Mesenchymal stem cell (in vitro differentiated cells and primary cell): ENCODE data around the gene LMNA.

Experiments used
- DNase-seq: peaks from one replicate; pipeline ENCODE4 v3.0.0-alpha.2; 2013
- H2AFZ ChIP-seq: one replicate; pipeline ENCODE4 v1.6.1; 2013; ENCODE audit warnings: low read depth, mild to moderate bottlenecking, control low read depth, inconsistent platforms, low read length, moderate library complexity
- H2AK5ac ChIP-seq: 2 replicates; pipeline ENCODE4 v1.6.1; 2013; ENCODE audit warnings: low read length, moderate library complexity, mild to moderate bottlenecking, inconsistent platforms; ENCODE audit not compliant: severe bottlenecking
- H2BK120ac ChIP-seq: one replicate; pipeline ENCODE4 v1.6.1; 2013; ENCODE audit warnings: low read depth, mild to moderate bottlenecking, inconsistent platforms, low read length, moderate library complexity
- H2BK12ac ChIP-seq, 2 experiments: one replicate each; pipeline ENCODE4 v1.6.1; 2013; ENCODE audit warnings: inconsistent platforms in 2 of 2, low read length in 2 of 2, mild to moderate bottlenecking in 2 of 2, moderate library complexity in 2 of 2, control low read depth in 1 of 2
- H2BK15ac ChIP-seq: one replicate; pipeline ENCODE4 v1.6.1; 2013; ENCODE audit warnings: mild to moderate bottlenecking, low read depth, inconsistent platforms; ENCODE audit not compliant: poor library complexity, severe bottlenecking
- H2BK5ac ChIP-seq: 2 replicates; pipeline ENCODE4 v1.6.1; 2013; ENCODE audit warnings: low read depth, mild to moderate bottlenecking, low read length, control low read depth, inconsistent platforms; ENCODE audit not compliant: poor library complexity, severe bottlenecking
- H3K14ac ChIP-seq, 2 experiments: one replicate each; pipeline ENCODE4 v1.6.1; 2013; ENCODE audit warnings: inconsistent platforms in 2 of 2, low read length in 2 of 2, control low read depth in 1 of 2, mild to moderate bottlenecking in 1 of 2, moderate library complexity in 1 of 2
- H3K18ac ChIP-seq, 2 experiments: one replicate each; pipeline ENCODE4 v1.6.1; 2013; ENCODE audit warnings: inconsistent platforms in 2 of 2, low read length in 2 of 2, control low read depth in 1 of 2, low read depth in 1 of 2, mild to moderate bottlenecking in 1 of 2
- H3K23ac ChIP-seq, 2 experiments: one replicate each; pipeline ENCODE4 v1.6.1; 2013; ENCODE audit warnings: inconsistent platforms in 2 of 2, low read length in 2 of 2, mild to moderate bottlenecking in 2 of 2, moderate library complexity in 2 of 2, control low read depth in 1 of 2
- H3K27ac ChIP-seq: 2 replicates; pipeline ENCODE4 v1.5.1; 2013; ENCODE audit warnings: mild to moderate bottlenecking, moderate library complexity, low read length, control low read depth, inconsistent platforms; ENCODE audit not compliant: poor library complexity, severe bottlenecking
- H3K27me3 ChIP-seq, 2 experiments: 2 replicates each; pipeline versions ENCODE4 v1.6.1 to v1.7.0; 2013; ENCODE audit warnings: low read length in 2 of 2, mild to moderate bottlenecking in 2 of 2, moderate library complexity in 2 of 2, control low read depth in 1 of 2, inconsistent platforms in 1 of 2; ENCODE audit not compliant: control insufficient read depth in 1 of 2, insufficient read depth in 1 of 2
- H3K36me3 ChIP-seq, 2 experiments: 2 replicates each; pipeline versions ENCODE4 v1.6.1 to v1.7.0; 2013; ENCODE audit warnings: low read length in 2 of 2, control low read depth in 1 of 2, inconsistent platforms in 1 of 2, low read depth in 1 of 2, mild to moderate bottlenecking in 1 of 2; ENCODE audit not compliant: insufficient read depth in 2 of 2, control insufficient read depth in 1 of 2
- H3K4ac ChIP-seq, 2 experiments: one replicate each; pipeline ENCODE4 v1.6.1; 2013; ENCODE audit warnings: inconsistent platforms in 2 of 2, low read length in 2 of 2, mild to moderate bottlenecking in 2 of 2, moderate library complexity in 2 of 2, control low read depth in 1 of 2, low read depth in 1 of 2
- H3K4me1 ChIP-seq: 2 replicates; pipeline ENCODE4 v1.6.1; 2013; ENCODE audit warnings: low read depth, low read length, control low read depth; ENCODE audit not compliant: control insufficient read depth, insufficient read depth
- H3K4me2 ChIP-seq: 2 replicates; pipeline ENCODE4 v1.6.1; 2013; ENCODE audit warnings: low read length, mild to moderate bottlenecking, inconsistent platforms; ENCODE audit not compliant: poor library complexity, severe bottlenecking
- H3K4me3 ChIP-seq, 2 experiments: 2 replicates each; pipeline versions ENCODE4 v1.5.1 to v1.7.0; 2013; ENCODE audit warnings: low read length in 2 of 2, mild to moderate bottlenecking in 2 of 2, control low read depth in 1 of 2, low read depth in 1 of 2; ENCODE audit not compliant: insufficient read depth in 1 of 2
- H3K79me1 ChIP-seq: replicated peaks from 2 replicates; pipeline ENCODE4 v1.6.1; 2013; ENCODE audit warnings: mild to moderate bottlenecking, control low read depth, low read length, inconsistent platforms; ENCODE audit not compliant: poor library complexity, severe bottlenecking
- H3K9ac ChIP-seq: 2 replicates; pipeline ENCODE4 v1.7.0; 2013; ENCODE audit warnings: mild to moderate bottlenecking, low read length, moderate library complexity
- H3K9me3 ChIP-seq: 2 replicates; pipeline ENCODE4 v1.7.0; 2013; ENCODE audit warnings: mild to moderate bottlenecking, low read length; ENCODE audit not compliant: control insufficient read depth
- H4K8ac ChIP-seq: one replicate; pipeline ENCODE4 v1.6.1; 2013; ENCODE audit warnings: inconsistent platforms, mild to moderate bottlenecking, low read length, moderate library complexity
- H4K91ac ChIP-seq: one replicate; pipeline ENCODE4 v1.6.1; 2013; ENCODE audit warnings: mild to moderate bottlenecking, low read length, inconsistent platforms
- WGBS: methylation state at CpG from one replicate; pipeline ENCODE4 v1.1.7; 2013; ENCODE audit warnings: mixed read lengths; 5-methylcytosine and 5-hydroxymethylcytosine counted together

Gene LMNA

GRCh38 chr1:156160743-156161171 is 46.2 kb downstream of the LMNA start:
- Histone ChIP-seq H3K27me3 (peaks cover 0 to 20% of the 10 kb centered on the region in 2 experiments), H4K91ac (peak overlapping the region; percentile 20), H2AK5ac (no peak overlapping the region), H2BK120ac (no peak overlapping the region), H3K79me1 (no peaks in the 10 kb centered on the region), H2BK5ac (no peak overlapping the region), H3K9ac (peak overlapping the region; percentile 73), H2AFZ (peak overlapping the region; percentile 78), H3K4me1 (peaks cover 22% of the 10 kb centered on the region), H3K23ac (peak overlapping the region in 1 of 2 experiments; percentile 29), H4K8ac (peak overlapping the region; percentile 67), H2BK15ac (no peak overlapping the region), H3K14ac (peak overlapping the region in 1 of 2 experiments; percentile 89), H2BK12ac (peak overlapping the region in 1 of 2 experiments; percentile 96), H3K18ac (peak overlapping the region in 1 of 2 experiments; percentile 91), H3K4ac (peak overlapping the region in 1 of 2 experiments; percentile 84), H3K4me3 (peak overlapping the region in 1 of 2 experiments; percentile 46), H3K4me2 (peak overlapping the region; percentile 55), H3K27ac (no peak overlapping the region), H3K36me3 (no peaks in the 10 kb centered on the region), H3K9me3 (no peaks in the 10 kb centered on the region)
- peak; percentile 75 for DNase-seq
- WGBS, result 11% methylated on average over 13 of the region's 22 CpGs

GRCh38 chr1:156162430-156163037 is 48.0 kb downstream of the LMNA start:
- Histone ChIP-seq H2AK5ac (peak overlapping the region; percentile 44), H2BK5ac (no peak overlapping the region), H3K23ac (no peak overlapping the region), H2AFZ (peak overlapping the region; percentile 1), H3K4me2 (no peak overlapping the region), H4K8ac (no peak overlapping the region), H3K79me1 (no peaks in the 10 kb centered on the region), H4K91ac (no peak overlapping the region), H2BK120ac (no peak overlapping the region), H2BK12ac (no peak overlapping the region), H3K4ac (peak overlapping the region in 1 of 2 experiments; percentile 44), H3K4me3 (no peak overlapping the region), H3K4me1 (peaks cover 22% of the 10 kb centered on the region), H3K14ac (no peak overlapping the region), H3K27me3 (peaks cover 0 to 11% of the 10 kb centered on the region in 2 experiments), H3K9ac (no peak overlapping the region), H3K9me3 (no peaks in the 10 kb centered on the region), H3K27ac (no peak overlapping the region), H3K18ac (no peak overlapping the region), H3K36me3 (no peaks in the 10 kb centered on the region), H2BK15ac (peak overlapping the region; percentile 70)
- WGBS, result 84% methylated on average over 5 of the region's 5 CpGs
- DNase-seq, result peak; percentile 24

GRCh38 chr1:156163712-156164111 is 49.2 kb downstream of the LMNA start:
- Histone ChIP-seq H4K91ac (no peak overlapping the region), H2BK5ac (no peak overlapping the region), H2BK12ac (no peak overlapping the region), H3K23ac (no peak overlapping the region), H3K36me3 (no peaks in the 10 kb centered on the region), H3K9ac (no peak overlapping the region), H2BK15ac (no peak overlapping the region), H3K79me1 (no peaks in the 10 kb centered on the region), H3K4ac (no peak overlapping the region), H2BK120ac (no peak overlapping the region), H2AK5ac (no peak overlapping the region), H3K9me3 (no peaks in the 10 kb centered on the region), H2AFZ (no peak overlapping the region), H3K4me1 (peaks cover 22% of the 10 kb centered on the region), H3K18ac (no peak overlapping the region), H3K27ac (no peak overlapping the region), H3K4me2 (no peak overlapping the region), H3K27me3 (no peaks in the 10 kb centered on the region), H4K8ac (no peak overlapping the region), H3K4me3 (no peak overlapping the region), H3K14ac (no peak overlapping the region)
- DNase-seq, result no peak
- WGBS, result 100% methylated on average over 1 of the region's 1 CpG

- H3K36me3 ChIP-seq, result no peaks in the 10 kb centered on the region
- H3K27ac ChIP-seq, result no peak overlapping the region
- no peaks in the 10 kb centered on the region for H3K9me3 ChIP-seq
- H3K4me2 ChIP-seq, result no peak overlapping the region
- 97% methylated on average over 5 of the region's 6 CpGs for WGBS
- no peak overlapping the region for H3K14ac ChIP-seq
- no peak overlapping the region for H2BK5ac ChIP-seq
- no peak overlapping the region for H2BK15ac ChIP-seq
- H2BK120ac ChIP-seq, result no peak overlapping the region
- H4K8ac ChIP-seq, result no peak overlapping the region
- H3K18ac ChIP-seq, result no peak overlapping the region
- no peaks in the 10 kb centered on the region for H3K79me1 ChIP-seq
- H3K4ac ChIP-seq, result no peak overlapping the region
- H3K23ac ChIP-seq, result no peak overlapping the region
- no peak overlapping the region for H2AFZ ChIP-seq
- H3K4me1 ChIP-seq, result peaks cover 21% of the 10 kb centered on the region
- DNase-seq, result no peak
- H3K9ac ChIP-seq, result no peak overlapping the region
- no peaks in the 10 kb centered on the region for H3K27me3 ChIP-seq
- H4K91ac ChIP-seq, result no peak overlapping the region
- no peak overlapping the region for H3K4me3 ChIP-seq
- H2AK5ac ChIP-seq, result no peak overlapping the region
- no peak overlapping the region for H2BK12ac ChIP-seq
These were observed 49.8 kb downstream of the LMNA start for GRCh38 chr1:156164125-156164831.
